SK-N-SH treated with all-trans-retinoic acid at 6 μM for 48 hours (cell line): ENCODE measurements around the gene AMMECR1.
A peak's percentile ranks its signal among the peaks of the same experiment; 100 is the strongest.

Experiments used
- ATAC-seq: fragments of 200-7000 bp; cut with Tn5 transposase; 3 replicates; pipeline ENCODE4 v1.9.1; 2020; ENCODE audit warnings: mild to moderate bottlenecking, moderate library complexity
- ARNTL ChIP-seq: fragments of 450-650 bp; formaldehyde crosslinking; IDR thresholded peaks from 2 replicates; pipeline ENCODE4 v1.5.0; 2020; ENCODE audit warnings: low read depth, mild to moderate bottlenecking, moderate library complexity, borderline replicate concordance
- BACH2 ChIP-seq: fragments of 250-450 bp; sonication (Bioruptor Pico); IDR thresholded peaks from 2 replicates; pipeline ENCODE4 v1.9.0; 2021; ENCODE audit warnings: mild to moderate bottlenecking, borderline replicate concordance
- CSDC2 ChIP-seq: fragments of 250-450 bp; sonication (Bioruptor Pico); IDR thresholded peaks from 2 replicates; pipeline ENCODE4 v1.5.0; 2020; ENCODE audit warnings: mild to moderate bottlenecking, moderate library complexity
- ESRRG ChIP-seq: fragments of 250-450 bp; sonication (Bioruptor Pico); IDR thresholded peaks from 2 replicates; pipeline ENCODE4 v1.6.1; 2021; ENCODE audit warnings: mild to moderate bottlenecking
- GLIS3 ChIP-seq: fragments of 250-450 bp; sonication (Bioruptor Pico); IDR thresholded peaks from 2 replicates; pipeline ENCODE4 v1.5.0; 2020; ENCODE audit warnings: mild to moderate bottlenecking, moderate library complexity
- OSR1 ChIP-seq: fragments of 250-450 bp; sonication (Bioruptor Pico); IDR thresholded peaks from 2 replicates; pipeline ENCODE4 v1.8.0; 2022; ENCODE audit warnings: moderate library complexity, mild to moderate bottlenecking, inconsistent platforms
- PPARA ChIP-seq: fragments of 250-450 bp; sonication (Bioruptor Pico); IDR thresholded peaks from 2 replicates; pipeline ENCODE4 v1.5.0; 2020; ENCODE audit warnings: mild to moderate bottlenecking, borderline replicate concordance
- RARB ChIP-seq: fragments of 250-450 bp; sonication (Bioruptor Pico); IDR thresholded peaks from 2 replicates; pipeline ENCODE4 v1.8.0; 2021; ENCODE audit warnings: mild to moderate bottlenecking, moderate library complexity
- TCF4 ChIP-seq: fragments of 250-450 bp; sonication (Bioruptor Pico); IDR thresholded peaks from 2 replicates; pipeline ENCODE4 v1.8.0; 2021; ENCODE audit warnings: mild to moderate bottlenecking, moderate library complexity, borderline replicate concordance
- TOX ChIP-seq: fragments of 250-450 bp; sonication (Bioruptor Pico); IDR thresholded peaks from 2 replicates; pipeline ENCODE4 v1.8.0; 2021; ENCODE audit warnings: mild to moderate bottlenecking, moderate library complexity, borderline replicate concordance
- TSHZ2 ChIP-seq: fragments of 250-450 bp; sonication (Bioruptor Pico); IDR thresholded peaks from 2 replicates; pipeline ENCODE4 v1.5.0; 2020; ENCODE audit warnings: mild to moderate bottlenecking, moderate library complexity
- ZC3H10 ChIP-seq: fragments of 250-450 bp; sonication (Bioruptor Pico); IDR thresholded peaks from 2 replicates; pipeline ENCODE4 v1.5.1; 2021; ENCODE audit warnings: mild to moderate bottlenecking, moderate library complexity
- ZFP3 ChIP-seq: fragments of 250-450 bp; sonication (Bioruptor Pico); IDR thresholded peaks from 2 replicates; pipeline ENCODE4 v1.5.0; 2020; ENCODE audit warnings: mild to moderate bottlenecking, moderate library complexity
- ZFP30 ChIP-seq: fragments of 450-650 bp; formaldehyde crosslinking; IDR thresholded peaks from 2 replicates; pipeline ENCODE4 v1.5.0; 2022; ENCODE audit warnings: mild to moderate bottlenecking, moderate library complexity
- ZNF565 ChIP-seq: fragments of 450-650 bp; formaldehyde crosslinking; conservative IDR thresholded peaks from 2 replicates; pipeline ENCODE4 v1.5.0; 2020; ENCODE audit warnings: low read depth, mild to moderate bottlenecking, moderate library complexity
- ZNF70 ChIP-seq: fragments of 450-650 bp; formaldehyde crosslinking; IDR thresholded peaks from 2 replicates; pipeline ENCODE4 v1.5.0; 2020; ENCODE audit warnings: mild to moderate bottlenecking, moderate library complexity
- ZNF8 ChIP-seq: fragments of 450-650 bp; formaldehyde crosslinking; IDR thresholded peaks from 2 replicates; pipeline ENCODE4 v1.5.0; 2020; ENCODE audit warnings: mild to moderate bottlenecking, moderate library complexity
- TF ChIP-seq, protein P1 (sequence below): fragments of 250-450 bp; sonication (Bioruptor Pico); IDR thresholded peaks from 2 replicates; pipeline ENCODE4 v1.8.0; 2020; ENCODE audit warnings: mild to moderate bottlenecking, moderate library complexity, borderline replicate concordance
- TF ChIP-seq, protein P2 (sequence below): fragments of 250-450 bp; sonication (Bioruptor Pico); IDR thresholded peaks from 2 replicates; pipeline ENCODE4 v1.5.1; 2020; ENCODE audit warnings: low read depth, mild to moderate bottlenecking, moderate library complexity
- TF ChIP-seq, protein P3 (sequence below): fragments of 250-450 bp; sonication (Bioruptor Pico); IDR thresholded peaks from 2 replicates; pipeline ENCODE4 v1.8.0; 2021; ENCODE audit warnings: low read depth, mild to moderate bottlenecking, moderate library complexity, borderline replicate concordance
- TF ChIP-seq, protein P4 (sequence below): fragments of 250-450 bp; sonication (Bioruptor Pico); IDR thresholded peaks from 2 replicates; pipeline ENCODE4 v1.5.1; 2021; ENCODE audit warnings: mild to moderate bottlenecking, moderate library complexity

Gene AMMECR1

GRCh38 chrX:110170029-110170428 is 147.9 kb downstream of the AMMECR1 start (continued):
- TF ChIP-seq, protein P1, sequence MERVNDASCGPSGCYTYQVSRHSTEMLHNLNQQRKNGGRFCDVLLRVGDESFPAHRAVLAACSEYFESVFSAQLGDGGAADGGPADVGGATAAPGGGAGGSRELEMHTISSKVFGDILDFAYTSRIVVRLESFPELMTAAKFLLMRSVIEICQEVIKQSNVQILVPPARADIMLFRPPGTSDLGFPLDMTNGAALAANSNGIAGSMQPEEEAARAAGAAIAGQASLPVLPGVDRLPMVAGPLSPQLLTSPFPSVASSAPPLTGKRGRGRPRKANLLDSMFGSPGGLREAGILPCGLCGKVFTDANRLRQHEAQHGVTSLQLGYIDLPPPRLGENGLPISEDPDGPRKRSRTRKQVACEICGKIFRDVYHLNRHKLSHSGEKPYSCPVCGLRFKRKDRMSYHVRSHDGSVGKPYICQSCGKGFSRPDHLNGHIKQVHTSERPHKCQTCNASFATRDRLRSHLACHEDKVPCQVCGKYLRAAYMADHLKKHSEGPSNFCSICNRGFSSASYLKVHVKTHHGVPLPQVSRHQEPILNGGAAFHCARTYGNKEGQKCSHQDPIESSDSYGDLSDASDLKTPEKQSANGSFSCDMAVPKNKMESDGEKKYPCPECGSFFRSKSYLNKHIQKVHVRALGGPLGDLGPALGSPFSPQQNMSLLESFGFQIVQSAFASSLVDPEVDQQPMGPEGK: no peak
- TF ChIP-seq, protein P2, sequence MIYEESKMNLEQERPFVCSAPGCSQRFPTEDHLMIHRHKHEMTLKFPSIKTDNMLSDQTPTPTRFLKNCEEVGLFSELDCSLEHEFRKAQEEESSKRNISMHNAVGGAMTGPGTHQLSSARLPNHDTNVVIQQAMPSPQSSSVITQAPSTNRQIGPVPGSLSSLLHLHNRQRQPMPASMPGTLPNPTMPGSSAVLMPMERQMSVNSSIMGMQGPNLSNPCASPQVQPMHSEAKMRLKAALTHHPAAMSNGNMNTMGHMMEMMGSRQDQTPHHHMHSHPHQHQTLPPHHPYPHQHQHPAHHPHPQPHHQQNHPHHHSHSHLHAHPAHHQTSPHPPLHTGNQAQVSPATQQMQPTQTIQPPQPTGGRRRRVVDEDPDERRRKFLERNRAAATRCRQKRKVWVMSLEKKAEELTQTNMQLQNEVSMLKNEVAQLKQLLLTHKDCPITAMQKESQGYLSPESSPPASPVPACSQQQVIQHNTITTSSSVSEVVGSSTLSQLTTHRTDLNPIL (CRISPR knock-in tag): no peak
- no peak for TF ChIP-seq ZFP3 (CRISPR knock-in tag)
- TF ChIP-seq TCF4 (CRISPR knock-in tag): no peak

DNA sequence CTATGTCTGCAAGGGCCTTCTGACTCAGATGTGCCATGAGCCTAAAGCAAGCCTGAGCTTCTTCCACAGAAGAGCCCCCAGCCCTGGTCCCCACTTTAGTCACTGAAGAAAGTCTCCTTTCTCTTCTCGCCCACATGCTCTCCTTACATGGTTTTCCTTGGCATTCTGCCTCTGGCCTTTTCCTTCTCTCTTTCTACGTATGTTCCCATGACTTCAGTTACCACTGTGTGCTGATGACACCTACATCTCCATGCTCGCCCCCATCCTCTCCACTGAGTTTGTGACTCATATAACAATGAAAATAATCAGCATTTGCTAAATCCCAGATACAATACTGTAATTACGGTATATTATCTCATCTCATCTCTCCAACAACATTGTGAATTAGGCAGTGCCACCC is 149.3 kb downstream of the AMMECR1 start:
- TF ChIP-seq RARB (CRISPR knock-in tag) (no peak), ESRRG (CRISPR knock-in tag) (no peak), ZFP3 (CRISPR knock-in tag) (no peak), PPARA (no peak), ARNTL (CRISPR knock-in tag) (no peak), TCF4 (CRISPR knock-in tag) (no peak), ZNF70 (CRISPR knock-in tag) (no peak), OSR1 (CRISPR knock-in tag) (no peak), ZC3H10 (CRISPR knock-in tag) (no peak), BACH2 (CRISPR knock-in tag) (no peak)
- TF ChIP-seq, protein P2 (CRISPR knock-in tag): no peak
- TF ChIP-seq, all 23 proteins: peak for 0
- ATAC-seq: no peak

DNA sequence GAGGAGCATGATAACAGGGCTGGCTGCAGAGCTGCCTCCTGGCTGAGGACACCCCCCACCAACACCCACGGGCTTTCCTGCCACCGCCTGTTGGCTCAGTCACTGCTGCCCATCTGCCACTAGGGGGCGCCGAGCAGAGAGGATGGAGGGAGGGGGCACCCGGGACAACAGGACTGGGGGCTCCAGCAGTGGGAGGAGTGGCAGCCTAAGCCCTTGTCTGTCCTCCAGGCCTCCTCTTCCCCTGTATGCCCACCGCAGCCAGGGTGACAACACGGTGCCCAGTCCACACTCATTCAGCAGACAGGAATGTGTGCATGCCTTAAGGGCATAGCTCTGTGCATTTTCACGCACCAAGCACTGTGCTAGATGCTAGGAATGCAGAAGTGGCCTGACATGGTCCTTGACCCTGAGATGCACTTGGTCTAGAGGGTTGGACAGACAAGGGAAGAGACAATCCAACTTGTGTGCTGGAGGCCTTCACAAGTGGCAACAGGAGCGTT is 149.9 kb downstream of the AMMECR1 start:
- TF ChIP-seq ZC3H10 (CRISPR knock-in tag): no peak
- no peak for TF ChIP-seq ESRRG (CRISPR knock-in tag)
- peak; percentile 78 for ATAC-seq

GRCh38 chrX:110163488-110163887 is 154.4 kb downstream of the AMMECR1 start:
- no peak for ATAC-seq
- TF ChIP-seq ZNF8 (CRISPR knock-in tag) (no peak), GLIS3 (no peak), CSDC2 (no peak), BACH2 (CRISPR knock-in tag) (no peak), TSHZ2 (CRISPR knock-in tag) (no peak), ZNF70 (CRISPR knock-in tag) (no peak), ZFP3 (CRISPR knock-in tag) (no peak), RARB (CRISPR knock-in tag) (no peak), ZNF565 (CRISPR knock-in tag) (no peak), OSR1 (CRISPR knock-in tag) (no peak), ZFP30 (no peak), TCF4 (CRISPR knock-in tag) (no peak), TOX (CRISPR knock-in tag) (no peak), ZC3H10 (CRISPR knock-in tag) (no peak), ARNTL (CRISPR knock-in tag) (no peak)
- TF ChIP-seq, protein P1: no peak
- TF ChIP-seq, protein P2 (CRISPR knock-in tag): no peak
- TF ChIP-seq, protein P3, sequence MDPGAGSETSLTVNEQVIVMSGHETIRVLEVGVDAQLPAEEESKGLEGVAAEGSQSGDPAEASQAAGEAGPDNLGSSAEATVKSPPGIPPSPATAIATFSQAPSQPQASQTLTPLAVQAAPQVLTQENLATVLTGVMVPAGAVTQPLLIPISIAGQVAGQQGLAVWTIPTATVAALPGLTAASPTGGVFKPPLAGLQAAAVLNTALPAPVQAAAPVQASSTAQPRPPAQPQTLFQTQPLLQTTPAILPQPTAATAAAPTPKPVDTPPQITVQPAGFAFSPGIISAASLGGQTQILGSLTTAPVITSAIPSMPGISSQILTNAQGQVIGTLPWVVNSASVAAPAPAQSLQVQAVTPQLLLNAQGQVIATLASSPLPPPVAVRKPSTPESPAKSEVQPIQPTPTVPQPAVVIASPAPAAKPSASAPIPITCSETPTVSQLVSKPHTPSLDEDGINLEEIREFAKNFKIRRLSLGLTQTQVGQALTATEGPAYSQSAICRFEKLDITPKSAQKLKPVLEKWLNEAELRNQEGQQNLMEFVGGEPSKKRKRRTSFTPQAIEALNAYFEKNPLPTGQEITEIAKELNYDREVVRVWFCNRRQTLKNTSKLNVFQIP (CRISPR knock-in tag): no peak
- TF ChIP-seq, protein P4, sequence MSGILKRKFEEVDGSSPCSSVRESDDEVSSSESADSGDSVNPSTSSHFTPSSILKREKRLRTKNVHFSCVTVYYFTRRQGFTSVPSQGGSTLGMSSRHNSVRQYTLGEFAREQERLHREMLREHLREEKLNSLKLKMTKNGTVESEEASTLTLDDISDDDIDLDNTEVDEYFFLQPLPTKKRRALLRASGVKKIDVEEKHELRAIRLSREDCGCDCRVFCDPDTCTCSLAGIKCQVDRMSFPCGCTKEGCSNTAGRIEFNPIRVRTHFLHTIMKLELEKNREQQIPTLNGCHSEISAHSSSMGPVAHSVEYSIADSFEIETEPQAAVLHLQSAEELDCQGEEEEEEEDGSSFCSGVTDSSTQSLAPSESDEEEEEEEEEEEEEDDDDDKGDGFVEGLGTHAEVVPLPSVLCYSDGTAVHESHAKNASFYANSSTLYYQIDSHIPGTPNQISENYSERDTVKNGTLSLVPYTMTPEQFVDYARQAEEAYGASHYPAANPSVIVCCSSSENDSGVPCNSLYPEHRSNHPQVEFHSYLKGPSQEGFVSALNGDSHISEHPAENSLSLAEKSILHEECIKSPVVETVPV (CRISPR knock-in tag): no peak
- TF ChIP-seq, all 23 proteins: peak for 0
